ENCODE data around the gene GABRB1.

Gene GABRB1

GRCh38 chr4:47381172-47381571 lies 349.8 kb downstream of the GABRB1 start:
- Histone ChIP-seq H3K9me3 (no peaks in the 10 kb centered on the region), H3K36me3 (no peaks in the 10 kb centered on the region), H3K4me1 (ENCODE audit: control insufficient read depth in 1 of 2, insufficient read depth in 1 of 2, low read depth in 1 of 2, low read length in 1 of 2) (no peaks in the 10 kb centered on the region), H3K27me3 (no peaks in the 10 kb centered on the region), H3K4me3 (ENCODE audit: low read depth in 1 of 2, low read length in 1 of 2) (no peak overlapping the region), H3K27ac (no peak overlapping the region)
- no peak for TF ChIP-seq CTCF (IDR thresholded peaks at IDR 0.05)

DNA sequence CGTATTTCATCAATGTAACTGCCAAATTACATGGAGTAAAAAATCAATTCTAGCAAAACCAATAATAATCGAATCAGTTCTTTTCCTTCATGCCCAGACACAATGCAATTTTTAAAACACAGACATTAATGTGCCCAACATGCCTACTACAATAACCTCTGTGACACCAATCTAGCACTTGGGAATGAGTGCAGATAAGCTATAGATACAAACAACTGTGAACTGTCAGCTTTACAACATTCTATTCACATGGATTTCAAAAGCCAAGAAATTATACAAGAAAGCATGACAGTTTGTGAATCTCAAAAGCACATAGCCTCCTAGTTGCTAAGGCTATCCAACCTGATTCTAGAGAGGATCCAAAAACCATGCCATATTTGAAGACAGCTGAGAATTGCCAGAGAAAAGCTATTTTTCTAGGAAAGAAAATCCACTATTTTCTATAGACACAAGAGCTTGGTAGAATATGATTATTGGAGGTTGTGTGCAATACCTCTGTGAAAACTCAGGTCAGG lies 351.5 kb downstream of the GABRB1 start:
- no peak for TF ChIP-seq CTCF (IDR thresholded peaks at IDR 0.05)
- no peaks in the 10 kb centered on the region for H3K9me3 ChIP-seq
- H3K27me3 ChIP-seq: no peaks in the 10 kb centered on the region
- H3K4me3 ChIP-seq (ENCODE audit: low read depth in 1 of 2, low read length in 1 of 2): no peak overlapping the region
- no peaks in the 10 kb centered on the region for H3K4me1 ChIP-seq (ENCODE audit: control insufficient read depth in 1 of 2, insufficient read depth in 1 of 2, low read depth in 1 of 2, low read length in 1 of 2)
- no peak overlapping the region for H3K27ac ChIP-seq
- no peaks in the 10 kb centered on the region for H3K36me3 ChIP-seq

DNA sequence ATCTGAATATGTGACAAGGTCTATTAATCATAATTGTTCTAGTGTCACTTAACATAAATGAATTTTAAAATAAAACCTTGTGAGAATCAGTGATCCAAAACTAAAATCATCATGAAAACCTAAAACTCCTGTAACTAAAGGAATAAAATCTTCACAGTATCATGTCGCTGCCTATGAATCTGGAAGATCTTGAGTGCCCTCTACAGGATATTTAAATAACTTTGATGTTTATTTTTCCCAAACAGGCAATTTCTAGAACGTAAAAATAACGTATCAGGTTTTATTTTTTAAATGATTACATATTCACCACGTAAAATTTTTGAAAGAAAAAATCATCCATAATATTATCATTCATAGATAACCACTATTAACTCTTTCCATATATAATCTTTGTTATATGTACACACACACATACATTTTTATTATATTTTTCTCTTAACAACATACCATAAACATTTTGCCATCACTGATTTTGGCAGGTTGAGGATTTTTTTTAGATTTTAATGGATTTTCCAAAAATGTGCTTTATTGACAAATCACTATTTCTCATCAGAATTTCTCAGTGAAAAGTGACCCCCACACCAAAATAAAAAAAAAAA lies 352.6 kb downstream of the GABRB1 start:
- Histone ChIP-seq H3K27ac (no peak overlapping the region), H3K4me1 (ENCODE audit: control insufficient read depth in 1 of 2, insufficient read depth in 1 of 2, low read depth in 1 of 2, low read length in 1 of 2) (no peaks in the 10 kb centered on the region), H3K27me3 (no peaks in the 10 kb centered on the region), H3K36me3 (no peaks in the 10 kb centered on the region), H3K9me3 (no peaks in the 10 kb centered on the region), H3K4me3 (ENCODE audit: low read depth in 1 of 2, low read length in 1 of 2) (no peak overlapping the region)
- TF ChIP-seq CTCF (IDR thresholded peaks at IDR 0.05): no peak

GRCh38 chr4:47386146-47386545 lies 354.8 kb downstream of the GABRB1 start:
- Histone ChIP-seq H3K36me3 (no peaks in the 10 kb centered on the region), H3K4me1 (ENCODE audit: control insufficient read depth in 1 of 2, insufficient read depth in 1 of 2, low read depth in 1 of 2, low read length in 1 of 2) (no peaks in the 10 kb centered on the region), H3K27me3 (no peaks in the 10 kb centered on the region), H3K27ac (no peak overlapping the region), H3K9me3 (no peaks in the 10 kb centered on the region), H3K4me3 (ENCODE audit: low read depth in 1 of 2, low read length in 1 of 2) (no peak overlapping the region)
- TF ChIP-seq CTCF (IDR thresholded peaks at IDR 0.05): no peak

- Histone ChIP-seq H3K4me3 (ENCODE audit: low read depth in 1 of 2, low read length in 1 of 2) (no peak overlapping the region), H3K27me3 (no peaks in the 10 kb centered on the region), H3K4me1 (ENCODE audit: control insufficient read depth in 1 of 2, insufficient read depth in 1 of 2, low read depth in 1 of 2, low read length in 1 of 2) (no peaks in the 10 kb centered on the region), H3K36me3 (no peaks in the 10 kb centered on the region), H3K27ac (no peak overlapping the region), H3K9me3 (no peaks in the 10 kb centered on the region)
- TF ChIP-seq CTCF (IDR thresholded peaks at IDR 0.05): no peak
Observed at GRCh38 chr4:47386561-47387235, 355.3 kb downstream of the GABRB1 start.

Data from neutrophil (primary cell).